Measurements from ENCODE around the gene POLR3G.

DNA sequence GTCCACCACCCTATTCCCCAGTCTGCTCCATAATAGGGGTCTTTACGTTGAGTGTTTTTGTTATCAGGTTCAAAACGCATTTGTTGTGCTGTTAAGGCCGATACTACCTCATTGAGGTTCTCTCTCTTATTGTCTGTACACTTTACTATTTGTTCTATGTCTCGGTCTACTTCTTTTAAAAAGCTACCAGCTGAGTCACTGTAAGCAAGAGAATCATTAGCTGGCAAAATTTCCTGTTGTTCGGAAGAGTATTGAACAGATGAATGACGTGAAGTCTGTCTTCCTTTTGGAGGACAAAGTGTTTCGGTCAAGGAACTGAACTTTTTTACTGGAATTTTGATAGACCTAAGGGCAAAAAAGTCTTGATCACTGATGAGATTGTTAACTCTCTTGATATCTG is 44.4 kb downstream of the POLR3G start:
- TF ChIP-seq CTCF (IDR thresholded peaks at IDR 0.05): no peak
- no peak for TF ChIP-seq POLR2A (IDR thresholded peaks at IDR 0.05)
- TF ChIP-seq POLR2AphosphoS5 (IDR thresholded peaks at IDR 0.05; ENCODE audit: insufficient read depth in 1 of 2, low read depth in 1 of 2): no peak

Measured in vagina (tissue), 2 donors.